B cell (primary cell): Measurements from ENCODE around the gene DUSP1. TPM values are rescaled to one million over a fixed set of nuclear protein-coding genes. Genes with fewer than 3 reads are reported as not detected.

Experiments used
- ATAC-seq: fragments of 200-7000 bp; cut with Tn5 transposase; one replicate; pipeline ENCODE4 v1.10.0; 2021; ENCODE audit warnings: low read depth, mild to moderate bottlenecking, moderate number of reproducible peaks, moderate library complexity
- CTCF ChIA-PET: fragments of 350-600 bp; sonication (Branson Sonifier 250); formaldehyde crosslinking; loops from one replicate; lab custom pipeline; 2021; ENCODE audit warnings: antibody characterized with exemption, inconsistent platforms; lab: Charles Lee
- POLR2A ChIA-PET: fragments of 350-600 bp; sonication (Branson Sonifier 250); formaldehyde crosslinking; loops from one replicate; lab custom pipeline; 2021; ENCODE audit warnings: antibody characterized with exemption; lab: Charles Lee
- DNase-seq: peaks from one replicate; pipeline ENCODE4 v3.0.0; 2013
- H2AFZ ChIP-seq: 2 replicates; pipeline ENCODE4 v1.6.1; 2012; ENCODE audit warnings: mild to moderate bottlenecking, low read depth, low read length; ENCODE audit not compliant: insufficient read depth, poor library complexity, severe bottlenecking
- H3K27ac ChIP-seq, 2 donors: 1 replicate in 1 of 2; 2 replicates in 1 of 2; pipeline ENCODE4 v1.5.1; 2012 to 2013; ENCODE audit warnings: low read length in 2 of 2, mild to moderate bottlenecking in 2 of 2, moderate library complexity in 1 of 2
- H3K27me3 ChIP-seq, 4 experiments: fragments of 200-600 bp in 1 of 4; sonication (generic) in 1 of 4; replicated peaks in 1 of 4; 1 replicate in 2 of 4; 2 replicates in 2 of 4; pipeline versions ENCODE4 v1.6.1 to v1.7.0; 2013 to 2016; ENCODE audit warnings: low read length in 3 of 4, mild to moderate bottlenecking in 2 of 4, mixed read lengths in 1 of 4, moderate library complexity in 1 of 4; ENCODE audit not compliant: insufficient read depth in 4 of 4, control insufficient read depth in 3 of 4; ENCODE audit errors: control extremely low read depth in 1 of 4
- H3K36me3 ChIP-seq, 2 experiments: replicated peaks in 1 of 2; 1 replicate in 1 of 2; 2 replicates in 1 of 2; pipeline versions ENCODE4 v1.6.1 to v1.7.1; 2013; ENCODE audit warnings: low read length in 1 of 2; ENCODE audit not compliant: insufficient read depth in 2 of 2, control insufficient read depth in 1 of 2; ENCODE audit errors: control extremely low read depth in 1 of 2, extremely low read depth in 1 of 2
- H3K4me1 ChIP-seq, 2 donors: fragments of 200-600 bp in 1 of 2; sonication (generic) in 1 of 2; 1 replicate in 1 of 2; 2 replicates in 1 of 2; pipeline versions ENCODE4 v1.5.1 to v1.6.1; 2013 to 2017; ENCODE audit warnings: low read length in 2 of 2; ENCODE audit not compliant: control insufficient read depth in 2 of 2, insufficient read depth in 2 of 2
- H3K4me2 ChIP-seq: replicated peaks from 2 replicates; pipeline ENCODE3; 2012; ENCODE audit warnings: mild to moderate bottlenecking, low read depth, low read length; ENCODE audit not compliant: poor library complexity, severe bottlenecking
- H3K4me3 ChIP-seq, 5 experiments: fragments of 200-600 bp in 1 of 5; sonication (generic) in 1 of 5; 1 replicate in 3 of 5; 2 replicates in 2 of 5; pipeline versions ENCODE4 v1.5.1 to v1.7.0; 2011 to 2016; ENCODE audit warnings: low read length in 4 of 5, mild to moderate bottlenecking in 4 of 5, low read depth in 2 of 5, control low read depth in 1 of 5, moderate library complexity in 1 of 5; ENCODE audit not compliant: insufficient read depth in 1 of 5; ENCODE audit errors: control extremely low read depth in 1 of 5, extremely low read depth in 1 of 5
- H3K79me2 ChIP-seq: fragments of 200-600 bp; sonication (generic); one replicate; pipeline ENCODE4 v1.6.0; 2016; ENCODE audit warnings: low read length; ENCODE audit not compliant: control insufficient read depth, insufficient read depth
- H3K9ac ChIP-seq: fragments of 200-600 bp; sonication (generic); 2 replicates; pipeline ENCODE4 v1.6.1; 2017; ENCODE audit warnings: mild to moderate bottlenecking, low read length, moderate library complexity
- H3K9me3 ChIP-seq, 3 donors: one replicate each; pipeline versions ENCODE4 v1.6.1 to v1.7.1; 2013; ENCODE audit warnings: low read length in 2 of 3; ENCODE audit not compliant: control insufficient read depth in 2 of 3, insufficient read depth in 1 of 3; ENCODE audit errors: control extremely low read depth in 1 of 3
- H4K20me1 ChIP-seq: 2 replicates; pipeline ENCODE4 v1.6.0; 2012; ENCODE audit warnings: mild to moderate bottlenecking, low read length; ENCODE audit not compliant: insufficient read depth, control insufficient read depth, poor library complexity, severe bottlenecking
- H3K27ac Mint-ChIP-seq: one replicate; pipeline ENCODE4 v1.8.0; 2021; ENCODE audit warnings: mixed read lengths
- H3K27me3 Mint-ChIP-seq: one replicate; pipeline ENCODE4 v1.8.0; 2021; ENCODE audit warnings: mixed read lengths
- H3K4me1 Mint-ChIP-seq: one replicate; pipeline ENCODE4 v1.8.0; 2021; ENCODE audit warnings: mixed read lengths
- H3K4me3 Mint-ChIP-seq: one replicate; pipeline ENCODE4 v1.8.0; 2021; ENCODE audit warnings: mixed read lengths
- H3K9me3 Mint-ChIP-seq: one replicate; pipeline ENCODE4 v1.8.0; 2022; ENCODE audit warnings: mixed read lengths; ENCODE audit not compliant: insufficient read depth
- CTCF ChIP-seq: fragments of 200-600 bp; IDR thresholded peaks from one replicate; pipeline ENCODE4 v1.8.0; 2022; ENCODE audit warnings: antibody characterized with exemption, mild to moderate bottlenecking
- EZH2 ChIP-seq: IDR thresholded peaks from 2 replicates; pipeline ENCODE4 v1.6.1; 2012; ENCODE audit warnings: borderline replicate concordance, low read depth, mild to moderate bottlenecking, moderate library complexity, low read length; ENCODE audit not compliant: insufficient read depth, poor library complexity, severe bottlenecking
- WGBS: methylation state at CpG from one replicate; pipeline ENCODE4 v1.1.5; 2013; ENCODE audit warnings: missing lambda C conversion rate; ENCODE audit not compliant: insufficient coverage; 5-methylcytosine and 5-hydroxymethylcytosine counted together
- intact Hi-C: fragments of 100-400 bp; cut with micrococcal nuclease; formaldehyde crosslinking; loops from one replicate; pipeline ENCODE4 v1.10.0; 2022
- polyA plus RNA-seq: library from polyadenylated mRNA; depleted of rRNA; stranded (reverse); fragments of >200 nt; gene quantifications from 2 replicates; pipeline ENCODE4 v1.2.3, GENCODE V29; 2012
- total RNA-seq, 2 donors: library from RNA; stranded (reverse); fragments of 120-200 nt in 1 of 2; gene quantifications; 1 replicate in 1 of 2; 2 replicates in 1 of 2; pipeline versions ENCODE4 v1.2.3 to v1.2.4, GENCODE V29; 2013 to 2022

DUSP1 gene
- total and polyA plus RNA-seq, 2 donors (not counting 1 experiment from before 2014, with no cell fraction given) = 71.2 to 4,228 TPM

GRCh38 chr5:172771439-172772111, 580 bp upstream of the DUSP1 start:
- TF ChIP-seq CTCF (no peak), EZH2 (no peak)
- H2AFZ ChIP-seq = no peak overlapping the region
- peaks cover 30 to 44% of the 10 kb centered on the region in 2 donors for H3K4me1 ChIP-seq

DNA sequence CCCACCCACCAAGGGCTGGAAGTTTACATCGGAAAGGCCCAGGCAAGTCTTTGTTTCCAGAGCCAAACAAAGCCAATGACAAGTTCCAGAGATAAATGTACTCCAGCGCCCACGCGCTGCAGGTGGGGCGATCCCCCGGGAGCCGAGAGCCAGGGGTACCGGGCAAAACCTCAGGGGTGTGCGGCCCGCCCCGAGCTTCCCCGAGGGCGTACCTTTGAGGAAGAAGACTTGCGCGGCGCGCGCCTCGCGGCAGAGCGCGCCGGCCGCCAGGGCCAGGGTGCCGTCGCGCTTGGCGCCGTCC, 671 bp downstream of the DUSP1 start:
- Histone ChIP-seq H4K20me1 (peaks cover 30% of the 10 kb centered on the region), H3K4me1 (peaks cover 36 to 51% of the 10 kb centered on the region in 2 donors), H3K4me2 (peak overlapping the region; percentile 98), H3K4me3 (peak overlapping the region; percentile 84 to 99 (median 99)), H2AFZ (no peak overlapping the region), H3K9ac (peak overlapping the region; percentile 100), H3K79me2 (peaks cover 25% of the 10 kb centered on the region), H3K27me3 (no peaks in the 10 kb centered on the region), H3K36me3 (peaks cover 6 to 28% of the 10 kb centered on the region in 2 experiments), H3K9me3 (no peaks in the 10 kb centered on the region), H3K27ac (peak overlapping the region; percentile 100)
- ChIA-PET POLR2A (interaction anchor here (0.5 to 5.0 kb wide), 7 partner anchors 11 to 189 kb away, joined by 3 to 52 read pairs (median 4); partner anchors contain the start of genes ERGIC1 and RPL26L1), CTCF (interaction anchor here (0.6 to 5.0 kb wide), 20 partner anchors 10 to 298 kb away, joined by 3 to 90 read pairs (median 6); partner anchors contain the start of gene ERGIC1)
- intact Hi-C loops = loop anchor here (1.0 to 10.0 kb wide), 3 partner anchors 189 to 1386 kb away; partner anchors contain the start of genes FBXW11, NPM1 and RPL26L1
- no peak for ATAC-seq
- DNase-seq = no peak
- Mint-ChIP-seq H3K27ac (peak overlapping the region; percentile 96), H3K4me1 (peaks cover 70% of the 10 kb centered on the region), H3K9me3 (no peaks in the 10 kb centered on the region), H3K4me3 (peak overlapping the region; percentile 92), H3K27me3 (no peaks in the 10 kb centered on the region)
- TF ChIP-seq CTCF (no peak), EZH2 (no peak)
- WGBS = under 1% methylated on average over 29 of the region's 29 CpGs

More at GRCh38 chr5:172771439-172772111, 580 bp upstream of the DUSP1 start:
- H3K27ac ChIP-seq = peak overlapping the region; percentile 100
- Mint-ChIP-seq H3K4me1 (peaks cover 66% of the 10 kb centered on the region), H3K9me3 (no peaks in the 10 kb centered on the region), H3K4me3 (peak overlapping the region; percentile 92), H3K27me3 (no peaks in the 10 kb centered on the region), H3K27ac (peak overlapping the region; percentile 96)
- peaks cover 6 to 28% of the 10 kb centered on the region in 2 experiments for H3K36me3 ChIP-seq
- no peaks in the 10 kb centered on the region for H3K9me3 ChIP-seq
- WGBS = under 1% methylated on average over 35 of the region's 40 CpGs
- DNase-seq (no peak), ATAC-seq (no peak)
- ChIA-PET POLR2A (interaction anchor here (0.5 to 5.0 kb wide), 17 partner anchors 35 to 286 kb away, joined by 3 to 52 read pairs (median 4); partner anchors contain the start of genes ATP6V0E1, ERGIC1 and RPL26L1), CTCF (interaction anchor here (0.6 to 5.0 kb wide), 48 partner anchors 10 to 373 kb away, joined by 3 to 90 read pairs (median 4); partner anchors contain the start of genes ATP6V0E1, ERGIC1 and RPL26L1)
- intact Hi-C loops = loop anchor here (1.0 to 10.0 kb wide), 10 partner anchors 29 to 1387 kb away; partner anchors contain the start of genes CREBRF, ERGIC1, FBXW11 and NPM1
- H3K79me2 ChIP-seq = peaks cover 25% of the 10 kb centered on the region
- H3K4me2 ChIP-seq = peak overlapping the region; percentile 98
- peak overlapping the region; percentile 63 to 99 (median 88) for H3K4me3 ChIP-seq
- H3K9ac ChIP-seq = peak overlapping the region; percentile 100
- no peaks in the 10 kb centered on the region for H3K27me3 ChIP-seq
- H4K20me1 ChIP-seq = peaks cover 30% of the 10 kb centered on the region
